Erythroblast (primary cell): ENCODE measurements around the gene GHR.

Source experiments
- GATA1 ChIP-seq: IDR thresholded peaks from 2 replicates; pipeline ENCODE4 v1.6.1; 2011; ENCODE audit warnings: low read depth, mild to moderate bottlenecking, control low read depth, low read length, moderate library complexity
- POLR2A ChIP-seq: IDR thresholded peaks from 2 replicates; pipeline ENCODE4 v1.6.1; 2011; ENCODE audit warnings: mild to moderate bottlenecking, low read length

DNA sequence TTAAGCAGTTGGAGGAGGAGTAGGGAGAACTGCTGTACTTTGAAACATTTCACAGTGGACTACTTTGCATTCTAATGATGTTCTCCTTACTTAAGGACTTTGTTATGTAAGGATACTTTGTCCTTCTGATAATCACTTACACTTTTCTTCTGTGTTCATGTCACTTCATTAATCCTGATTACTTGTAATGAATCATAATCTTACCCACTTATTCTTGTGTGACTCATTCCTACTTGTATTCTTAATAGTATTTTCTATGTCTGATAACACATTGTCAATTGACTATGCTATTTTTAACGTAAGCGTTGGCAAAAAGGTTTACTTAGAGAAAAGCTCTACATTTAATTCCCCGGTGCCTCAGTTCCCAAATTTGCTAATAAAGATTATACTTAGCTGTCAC, 63.8 kb downstream of the GHR start:
- TF ChIP-seq POLR2A, result no peak
- no peak for TF ChIP-seq GATA1
